HEK293 (cell line): ENCODE data around the gene COMMD4.

Experiments
- CTCF ChIA-PET: fragments of 350-600 bp; formaldehyde crosslinking; extraction: SDS; loops from one replicate; lab custom pipeline; 2021; ENCODE audit warnings: antibody characterized with exemption; lab: Yijun Ruan, JAX
- POLR2A ChIA-PET: fragments of 300-600 bp; formaldehyde crosslinking; extraction: SDS; loops from one replicate; lab custom pipeline; 2020; ENCODE audit warnings: antibody characterized with exemption, inconsistent platforms; lab: Yijun Ruan, JAX
- H3K27ac ChIP-seq: fragments of 200-500 bp; sonication (Bioruptor generic); 2 replicates; pipeline ENCODE4 v1.5.1; 2014; ENCODE audit warnings: low read depth, low read length, control low read depth, inconsistent platforms; ENCODE audit errors: extremely low read depth
- H3K36me3 ChIP-seq, 2 experiments: fragments of 200-500 bp in 1 of 2; sonication (Bioruptor generic) in 1 of 2; 1 replicate in 1 of 2; 2 replicates in 1 of 2; pipeline ENCODE4 v1.5.1; 2014 to 2017; ENCODE audit warnings: inconsistent platforms in 2 of 2, low read length in 2 of 2; ENCODE audit not compliant: control insufficient read depth in 2 of 2, insufficient read depth in 1 of 2
- H3K4me1 ChIP-seq: fragments of 200-500 bp; sonication (Bioruptor generic); 2 replicates; pipeline ENCODE4 v1.5.1; 2014; ENCODE audit warnings: mild to moderate bottlenecking, low read length, inconsistent platforms; ENCODE audit not compliant: control insufficient read depth, insufficient read depth
- H3K4me3 ChIP-seq: 2 replicates; pipeline ENCODE4 v1.5.1; 2011; ENCODE audit warnings: low read depth, mild to moderate bottlenecking, control low read depth, low read length, moderate library complexity
- H3K9me3 ChIP-seq: fragments of 200-500 bp; sonication (Bioruptor generic); 2 replicates; pipeline ENCODE4 v1.5.1; 2014; ENCODE audit warnings: low read depth, low read length, inconsistent platforms; ENCODE audit not compliant: control insufficient read depth, insufficient read depth
- GLI2 ChIP-seq: fragments of 450-650 bp; formaldehyde crosslinking; IDR thresholded peaks from 2 replicates; pipeline ENCODE4; 2017; ENCODE audit warnings: missing biosample characterization, missing genetic modification characterization, low read depth, borderline replicate concordance
- KLF9 ChIP-seq: fragments of 450-650 bp; formaldehyde crosslinking; IDR thresholded peaks from 2 replicates; pipeline ENCODE4 v1.5.1; 2016; ENCODE audit warnings: missing biosample characterization, missing genetic modification characterization, low read depth
- PRDM4 ChIP-seq: fragments of 450-650 bp; formaldehyde crosslinking; IDR thresholded peaks from 2 replicates; pipeline ENCODE4 v1.5.1; 2017; ENCODE audit warnings: missing biosample characterization, missing genetic modification characterization
- SALL2 ChIP-seq: fragments of 450-650 bp; formaldehyde crosslinking; IDR thresholded peaks from 2 replicates; pipeline ENCODE4 v1.5.0; 2017; ENCODE audit warnings: missing biosample characterization, mild to moderate bottlenecking, missing genetic modification characterization, borderline replicate concordance
- ZNF18 ChIP-seq: fragments of 450-650 bp; formaldehyde crosslinking; IDR thresholded peaks from 2 replicates; pipeline ENCODE4 v1.5.1; 2016; ENCODE audit warnings: missing biosample characterization, missing genetic modification characterization
- ZNF202 ChIP-seq: fragments of 450-650 bp; formaldehyde crosslinking; IDR thresholded peaks from 2 replicates; pipeline ENCODE4 v1.5.1; 2016; ENCODE audit warnings: missing biosample characterization, missing genetic modification characterization, borderline replicate concordance
- ZNF223 ChIP-seq: fragments of 450-650 bp; formaldehyde crosslinking; IDR thresholded peaks from 2 replicates; pipeline ENCODE4 v1.5.1; 2016; ENCODE audit warnings: missing biosample characterization, missing genetic modification characterization
- ZNF302 ChIP-seq: fragments of 450-650 bp; formaldehyde crosslinking; IDR thresholded peaks from 2 replicates; pipeline ENCODE4 v1.5.1; 2016; ENCODE audit warnings: missing biosample characterization, missing genetic modification characterization, low read depth
- ZNF513 ChIP-seq: fragments of 450-650 bp; IDR thresholded peaks from 2 replicates; pipeline ENCODE4 v1.5.1; 2018; ENCODE audit warnings: missing biosample characterization, missing genetic modification characterization
- ZNF514 ChIP-seq: fragments of 450-650 bp; formaldehyde crosslinking; IDR thresholded peaks from 2 replicates; pipeline ENCODE4 v1.5.1; 2016; ENCODE audit warnings: missing biosample characterization, missing genetic modification characterization
- ZNF600 ChIP-seq: fragments of 450-650 bp; formaldehyde crosslinking; IDR thresholded peaks from 2 replicates; pipeline ENCODE4 v1.5.1; 2016; ENCODE audit warnings: missing biosample characterization, missing genetic modification characterization
- ZNF658 ChIP-seq: fragments of 450-650 bp; formaldehyde crosslinking; IDR thresholded peaks from 2 replicates; pipeline ENCODE4; 2016; ENCODE audit warnings: missing biosample characterization, missing genetic modification characterization
- ZNF768 ChIP-seq: fragments of 450-650 bp; formaldehyde crosslinking; IDR thresholded peaks from 2 replicates; pipeline ENCODE4 v1.5.1; 2018; ENCODE audit warnings: missing biosample characterization, mild to moderate bottlenecking, missing genetic modification characterization
- ZSCAN30 ChIP-seq: fragments of 450-650 bp; IDR thresholded peaks from 2 replicates; pipeline ENCODE4 v1.5.1; 2018; ENCODE audit warnings: missing biosample characterization, mild to moderate bottlenecking, missing genetic modification characterization, moderate library complexity
- ZSCAN4 ChIP-seq: fragments of 450-650 bp; formaldehyde crosslinking; IDR thresholded peaks from 2 replicates; pipeline ENCODE4 v1.5.1; 2017; ENCODE audit warnings: missing biosample characterization, missing genetic modification characterization
- TF ChIP-seq, protein P1 (sequence below): fragments of 450-650 bp; formaldehyde crosslinking; IDR thresholded peaks from 2 replicates; pipeline ENCODE4 v1.5.1; 2016; ENCODE audit warnings: missing biosample characterization, missing genetic modification characterization

COMMD4 gene

GRCh38 chr15:75353604-75354003, 17.7 kb downstream of the COMMD4 start:
- peaks cover 18 to 63% of the 10 kb centered on the region in 2 experiments for H3K36me3 ChIP-seq
- no peak overlapping the region for H3K27ac ChIP-seq
- POLR2A ChIA-PET, result interaction anchor here (0.8 to 5.5 kb wide), 3 partner anchors 10 to 98 kb away, joined by 3 to 55 read pairs (median 5); partner anchors contain the start of genes MAN2C1 and SIN3A
- no peaks in the 10 kb centered on the region for H3K9me3 ChIP-seq
- peaks cover 3% of the 10 kb centered on the region; the same call in 1 of the 2 replicates for H3K4me1 ChIP-seq
- CTCF ChIA-PET, result interaction anchor here (5.8 kb wide), 1 partner anchor 14 kb away, joined by 40 read pairs; the partner anchor contains the start of gene MAN2C1
- no peak overlapping the region for H3K4me3 ChIP-seq
- TF ChIP-seq ZNF600 (tag by site-specific recombination) (peak; percentile 69; the same call in 1 of the 2 replicates), ZNF513 (tag by site-specific recombination) (no peak), ZNF768 (tag by site-specific recombination) (no peak)

- ChIA-PET POLR2A (interaction anchor here (1.4 to 5.5 kb wide), 2 partner anchors 14 to 99 kb away, joined by 3 to 55 read pairs; partner anchors contain the start of gene MAN2C1), CTCF (interaction anchor here (0.6 to 5.8 kb wide), 2 partner anchors 13 to 370 kb away, joined by 3 to 40 read pairs; partner anchors contain the start of gene MAN2C1)
- Histone ChIP-seq H3K4me1 (no peaks in the 10 kb centered on the region), H3K27ac (no peak overlapping the region), H3K4me3 (no peak overlapping the region), H3K9me3 (no peaks in the 10 kb centered on the region), H3K36me3 (peaks cover 16 to 70% of the 10 kb centered on the region in 2 experiments)
- TF ChIP-seq GLI2 (tag by site-specific recombination), result no peak
- TF ChIP-seq ZNF514 (tag by site-specific recombination), result no peak
- TF ChIP-seq ZNF658 (tag by site-specific recombination), result no peak
- no peak for TF ChIP-seq SALL2 (tag by site-specific recombination)
- TF ChIP-seq ZSCAN30 (tag by site-specific recombination), result no peak
- no peak for TF ChIP-seq KLF9 (tag by site-specific recombination)
- no peak for TF ChIP-seq PRDM4 (tag by site-specific recombination)
Measured at GRCh38 chr15:75354454-75354853, 18.6 kb downstream of the COMMD4 start.

DNA sequence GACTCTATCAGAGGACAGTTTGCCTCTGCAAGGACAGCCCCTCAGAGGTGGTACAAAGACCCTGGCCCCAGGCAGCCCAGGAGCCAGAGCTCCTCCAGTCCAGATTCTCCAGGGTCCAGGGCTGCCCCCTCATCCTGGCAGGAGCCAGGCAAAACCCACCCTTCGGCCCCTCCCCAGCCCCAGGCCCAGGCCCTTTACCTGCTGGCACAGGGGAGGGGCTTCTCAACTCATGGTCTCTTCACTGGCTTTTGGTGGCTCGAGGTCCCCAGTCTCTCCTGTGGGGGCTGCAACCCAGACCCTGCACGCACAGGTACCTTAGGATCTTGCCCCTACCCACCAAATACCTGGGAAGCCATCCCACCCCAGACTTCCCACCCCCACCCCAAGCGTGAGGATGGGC, 19.5 kb downstream of the COMMD4 start:
- no peak overlapping the region for H3K4me3 ChIP-seq
- no peaks in the 10 kb centered on the region for H3K4me1 ChIP-seq
- peaks cover 14 to 69% of the 10 kb centered on the region in 2 experiments for H3K36me3 ChIP-seq
- CTCF ChIA-PET, result interaction anchor here (0.6 to 5.8 kb wide), 2 partner anchors 12 to 369 kb away, joined by 3 to 40 read pairs; partner anchors contain the start of gene MAN2C1
- TF ChIP-seq, protein P1, sequence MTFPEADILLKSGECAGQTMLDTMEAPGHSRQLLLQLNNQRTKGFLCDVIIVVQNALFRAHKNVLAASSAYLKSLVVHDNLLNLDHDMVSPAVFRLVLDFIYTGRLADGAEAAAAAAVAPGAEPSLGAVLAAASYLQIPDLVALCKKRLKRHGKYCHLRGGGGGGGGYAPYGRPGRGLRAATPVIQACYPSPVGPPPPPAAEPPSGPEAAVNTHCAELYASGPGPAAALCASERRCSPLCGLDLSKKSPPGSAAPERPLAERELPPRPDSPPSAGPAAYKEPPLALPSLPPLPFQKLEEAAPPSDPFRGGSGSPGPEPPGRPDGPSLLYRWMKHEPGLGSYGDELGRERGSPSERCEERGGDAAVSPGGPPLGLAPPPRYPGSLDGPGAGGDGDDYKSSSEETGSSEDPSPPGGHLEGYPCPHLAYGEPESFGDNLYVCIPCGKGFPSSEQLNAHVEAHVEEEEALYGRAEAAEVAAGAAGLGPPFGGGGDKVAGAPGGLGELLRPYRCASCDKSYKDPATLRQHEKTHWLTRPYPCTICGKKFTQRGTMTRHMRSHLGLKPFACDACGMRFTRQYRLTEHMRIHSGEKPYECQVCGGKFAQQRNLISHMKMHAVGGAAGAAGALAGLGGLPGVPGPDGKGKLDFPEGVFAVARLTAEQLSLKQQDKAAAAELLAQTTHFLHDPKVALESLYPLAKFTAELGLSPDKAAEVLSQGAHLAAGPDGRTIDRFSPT (tag by site-specific recombination), result no peak
- TF ChIP-seq ZNF18 (tag by site-specific recombination) (no peak), ZSCAN4 (tag by site-specific recombination) (no peak), ZNF202 (tag by site-specific recombination) (no peak), ZNF302 (tag by site-specific recombination) (no peak), ZNF223 (tag by site-specific recombination) (no peak)
- TF ChIP-seq, all 188 proteins: peak for 0
- Histone ChIP-seq H3K9me3 (no peaks in the 10 kb centered on the region), H3K27ac (no peak overlapping the region)
- POLR2A ChIA-PET, result interaction anchor here (1.4 to 5.5 kb wide), 2 partner anchors 13 to 98 kb away, joined by 3 to 55 read pairs; partner anchors contain the start of gene MAN2C1
